A673 (cell line): Measurements from ENCODE around the gene TPST1.

Source experiments
- CTCF ChIP-seq: fragments of 300-800, 200-600 bp; sonication (generic); conservative IDR thresholded peaks from 2 replicates; pipeline ENCODE4 v1.5.1; 2017; ENCODE audit warnings: low read depth, mild to moderate bottlenecking, antibody characterized with exemption, low read length, moderate library complexity, mixed read lengths
- EZH2 ChIP-seq: fragments of 200-600 bp; sonication (generic); IDR thresholded peaks from 2 replicates; pipeline ENCODE4 v1.6.1; 2017; ENCODE audit warnings: borderline replicate concordance, low read depth, mild to moderate bottlenecking, mixed read lengths, antibody characterized with exemption, low read length; ENCODE audit not compliant: poor library complexity, severe bottlenecking

- no peak for TF ChIP-seq CTCF
- TF ChIP-seq EZH2: no peak
These were observed 171.3 kb downstream of the TPST1 start for GRCh38 chr7:66376264-66376945.
